Activated CD8-positive, alpha-beta memory T cell treated with anti-CD3 and anti-CD28 coated beads, Interleukin-2, amount 50 U/mL, for 1 hour (primary cell): ENCODE measurements around the gene TARBP2.

Experiments
- DNase-seq: peaks from one replicate; pipeline ENCODE4 v3.0.0-alpha.2; 2020; ENCODE audit errors: extremely low read depth

TARBP2 gene

GRCh38 chr12:53495903-53496751 is 5.0 kb upstream of the TARBP2 start:
- DNase-seq = no peak

- DNase-seq = no peak
Observed at GRCh38 chr12:53496752-53497032, 4.4 kb upstream of the TARBP2 start.

GRCh38 chr12:53497461-53497860 is 3.6 kb upstream of the TARBP2 start:
- no peak for DNase-seq

GRCh38 chr12:53498235-53498630 is 2.9 kb upstream of the TARBP2 start:
- no peak for DNase-seq

DNA sequence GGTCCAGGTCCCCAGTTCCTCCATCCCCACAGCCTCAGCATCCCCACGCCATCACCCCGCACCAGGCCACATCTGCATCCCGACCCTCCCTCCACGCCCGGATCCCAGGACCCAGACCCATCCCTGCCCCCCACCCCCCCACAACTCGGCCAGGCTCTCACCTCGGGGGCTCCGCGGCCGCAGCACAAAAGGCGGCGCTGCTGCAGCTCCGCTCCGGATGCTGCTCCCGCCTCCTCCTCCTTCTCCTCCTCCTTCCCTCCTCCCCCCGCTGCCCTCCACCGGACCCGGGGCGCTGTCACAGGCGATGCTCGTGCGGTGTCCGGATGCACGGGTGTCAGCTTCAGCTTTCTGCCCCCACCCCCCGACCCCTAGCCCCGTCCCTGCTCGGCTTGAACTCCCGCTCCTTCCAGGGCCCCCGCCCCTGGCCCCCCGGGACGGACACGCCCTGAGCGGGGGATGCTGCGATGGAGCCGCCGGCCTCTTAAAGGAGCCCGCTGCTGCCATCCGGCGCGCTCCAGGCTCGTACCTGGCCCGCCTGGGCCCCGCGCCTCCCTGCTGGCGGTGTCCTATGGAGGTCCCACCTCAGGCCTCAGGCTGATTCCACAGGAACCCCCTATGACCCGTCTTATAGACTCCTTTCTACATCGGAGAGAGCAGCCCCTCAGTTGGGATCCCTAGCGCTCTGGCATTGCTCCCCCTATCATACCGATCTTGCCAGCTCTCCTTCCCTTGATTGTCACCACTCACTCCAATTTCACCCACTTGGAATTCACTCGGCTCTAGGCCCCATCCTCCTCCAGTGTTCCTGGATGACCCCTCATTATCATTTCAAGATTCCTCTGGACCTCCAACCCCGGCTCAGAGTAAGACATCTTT is 1.6 kb upstream of the TARBP2 start, which contains the start of gene MAP3K12:
Gene MAP3K12 (minus strand): TSS at position 193 of the 876 bp plus-strand sequence. CDS start 12,067 bp downstream, outside the sequence.
- DNase-seq = no peak

GRCh38 chr12:53500142-53500775 is 824 bp upstream of the TARBP2 start:
- no peak for DNase-seq

DNA sequence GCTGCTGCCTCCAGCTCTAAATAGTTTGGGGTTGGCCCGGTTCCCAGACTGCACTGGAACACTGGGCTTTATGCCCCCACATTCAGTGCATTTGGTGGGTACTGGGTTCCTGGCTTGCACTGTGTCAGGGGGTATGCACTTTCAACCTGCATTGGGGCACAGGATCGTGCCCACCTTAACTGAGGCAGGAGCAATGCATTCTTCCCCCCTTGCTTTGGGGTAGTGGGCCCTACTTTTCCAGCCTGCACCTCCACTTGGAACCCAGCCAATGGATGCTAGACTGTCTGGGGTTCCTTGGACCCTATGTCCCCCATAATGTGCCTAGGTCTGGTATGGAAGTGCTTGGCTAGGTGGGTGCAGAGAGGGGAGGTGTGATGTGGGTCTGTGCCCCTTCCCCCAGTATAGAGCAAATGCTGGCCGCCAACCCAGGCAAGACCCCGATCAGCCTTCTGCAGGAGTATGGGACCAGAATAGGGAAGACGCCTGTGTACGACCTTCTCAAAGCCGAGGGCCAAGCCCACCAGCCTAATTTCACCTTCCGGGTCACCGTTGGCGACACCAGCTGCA is 615 bp downstream of the TARBP2 start:
- no peak for DNase-seq

DNA sequence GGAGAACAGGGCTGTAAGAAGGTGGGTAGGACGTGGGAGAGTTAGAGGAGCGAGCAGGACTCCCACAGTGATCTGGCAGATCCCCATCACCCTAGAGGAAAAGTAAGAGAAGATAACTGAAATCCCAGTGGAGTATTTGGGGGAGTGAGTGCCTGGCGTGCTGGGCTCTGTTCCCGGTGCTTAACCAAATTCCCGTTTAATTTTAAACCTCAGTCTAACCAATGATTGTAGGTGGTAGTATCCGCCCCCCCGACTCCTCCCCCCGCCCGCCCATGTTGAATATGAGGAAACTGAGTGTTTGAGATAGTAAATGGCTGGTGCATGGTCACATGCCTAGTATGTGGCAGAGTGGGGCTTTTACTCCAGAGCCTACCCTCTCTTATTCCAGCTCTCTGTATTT is 1.2 kb downstream of the TARBP2 start:
- DNase-seq = no peak

GRCh38 chr12:53502983-53503728 is 2.1 kb downstream of the TARBP2 start:
- no peak for DNase-seq

DNA sequence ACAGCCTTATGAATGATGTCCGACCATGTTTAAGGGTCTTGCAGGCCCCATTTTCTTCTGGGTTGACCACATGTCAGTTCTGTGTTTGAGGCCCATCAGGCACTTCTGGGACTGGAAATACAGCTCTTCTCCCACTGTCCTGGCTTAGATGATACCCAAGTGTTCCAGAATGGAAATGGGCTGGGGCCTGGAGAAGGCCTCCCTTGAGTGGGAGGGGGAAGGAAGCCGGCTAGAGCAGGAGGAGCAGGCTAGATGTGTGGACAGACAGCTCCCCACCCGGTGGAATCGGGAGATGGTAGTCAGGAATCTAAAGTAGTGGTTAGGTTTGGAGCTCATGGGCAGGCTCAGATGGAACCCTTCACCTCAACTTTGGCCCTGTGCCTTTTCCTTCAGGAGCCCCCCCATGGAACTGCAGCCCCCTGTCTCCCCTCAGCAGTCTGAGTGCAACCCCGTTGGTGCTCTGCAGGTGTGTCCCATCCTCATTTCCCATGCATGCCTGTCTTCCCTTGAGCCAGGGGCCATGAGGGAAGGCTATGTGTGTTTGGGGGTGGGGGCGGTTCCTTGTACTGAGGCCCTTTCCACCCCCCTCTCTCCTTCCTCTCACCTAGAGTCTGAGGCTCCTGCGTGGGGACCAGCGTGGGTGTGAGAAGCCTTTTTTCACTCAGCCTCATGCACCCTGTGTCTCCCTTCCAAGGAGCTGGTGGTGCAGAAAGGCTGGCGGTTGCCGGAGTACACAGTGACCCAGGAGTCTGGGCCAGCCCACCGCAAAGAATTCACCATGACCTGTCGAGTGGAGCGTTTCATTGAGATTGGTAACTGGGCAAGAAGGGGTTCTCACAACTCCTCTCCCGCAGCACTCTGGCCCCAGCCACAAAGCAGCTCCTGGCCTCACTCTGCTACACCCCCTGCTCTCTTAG is 3.2 kb downstream of the TARBP2 start:
- no peak for DNase-seq

DNA sequence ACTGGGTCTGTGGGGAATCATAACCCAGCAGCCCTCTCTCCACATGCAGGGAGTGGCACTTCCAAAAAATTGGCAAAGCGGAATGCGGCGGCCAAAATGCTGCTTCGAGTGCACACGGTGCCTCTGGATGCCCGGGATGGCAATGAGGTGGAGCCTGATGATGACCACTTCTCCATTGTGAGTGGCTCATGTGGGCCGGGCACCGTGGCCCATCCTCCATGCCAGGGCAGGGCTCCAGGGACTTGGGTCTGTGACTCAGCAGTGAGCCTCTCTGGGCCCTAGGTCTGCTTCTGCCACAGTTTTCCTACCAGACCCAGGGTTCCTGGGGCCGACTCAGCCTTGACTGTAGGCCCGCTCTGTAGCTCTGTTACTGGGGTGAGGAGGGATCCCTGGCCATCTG is 4.0 kb downstream of the TARBP2 start:
- DNase-seq = no peak

DNA sequence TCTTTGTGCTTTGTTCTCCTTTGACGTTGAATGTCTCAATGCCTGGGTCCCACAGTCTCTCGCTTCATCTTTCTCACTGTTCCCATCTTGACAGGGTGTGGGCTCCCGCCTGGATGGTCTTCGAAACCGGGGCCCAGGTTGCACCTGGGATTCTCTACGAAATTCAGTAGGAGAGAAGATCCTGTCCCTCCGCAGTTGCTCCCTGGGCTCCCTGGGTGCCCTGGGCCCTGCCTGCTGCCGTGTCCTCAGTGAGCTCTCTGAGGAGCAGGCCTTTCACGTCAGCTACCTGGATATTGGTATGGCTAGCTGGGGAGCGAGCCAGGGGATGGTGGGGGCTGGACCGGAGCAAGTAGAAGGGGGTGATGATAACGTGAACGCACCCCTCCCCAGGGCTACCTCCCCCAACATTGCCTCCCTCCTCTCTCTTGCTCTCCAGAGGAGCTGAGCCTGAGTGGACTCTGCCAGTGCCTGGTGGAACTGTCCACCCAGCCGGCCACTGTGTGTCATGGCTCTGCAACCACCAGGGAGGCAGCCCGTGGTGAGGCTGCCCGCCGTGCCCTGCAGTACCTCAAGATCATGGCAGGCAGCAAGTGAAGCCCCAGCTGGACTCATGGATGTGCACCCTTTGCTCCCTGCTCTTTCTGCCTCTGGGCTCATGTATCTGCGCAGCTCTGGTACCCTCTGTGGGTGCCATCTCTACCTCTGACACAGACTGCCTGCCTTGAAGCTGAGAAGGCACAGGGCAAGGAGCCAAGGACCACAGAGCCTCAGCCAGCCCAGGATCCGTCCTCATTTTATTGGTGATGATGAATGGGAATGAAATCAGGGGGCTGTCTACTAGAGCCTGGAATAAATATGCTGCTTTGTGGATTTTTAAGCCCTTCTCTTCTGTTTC is 4.7 kb downstream of the TARBP2 start:
- no peak for DNase-seq

- DNase-seq = no peak
Observed at GRCh38 chr12:53506450-53506785, 5.3 kb downstream of the TARBP2 start.

DNA sequence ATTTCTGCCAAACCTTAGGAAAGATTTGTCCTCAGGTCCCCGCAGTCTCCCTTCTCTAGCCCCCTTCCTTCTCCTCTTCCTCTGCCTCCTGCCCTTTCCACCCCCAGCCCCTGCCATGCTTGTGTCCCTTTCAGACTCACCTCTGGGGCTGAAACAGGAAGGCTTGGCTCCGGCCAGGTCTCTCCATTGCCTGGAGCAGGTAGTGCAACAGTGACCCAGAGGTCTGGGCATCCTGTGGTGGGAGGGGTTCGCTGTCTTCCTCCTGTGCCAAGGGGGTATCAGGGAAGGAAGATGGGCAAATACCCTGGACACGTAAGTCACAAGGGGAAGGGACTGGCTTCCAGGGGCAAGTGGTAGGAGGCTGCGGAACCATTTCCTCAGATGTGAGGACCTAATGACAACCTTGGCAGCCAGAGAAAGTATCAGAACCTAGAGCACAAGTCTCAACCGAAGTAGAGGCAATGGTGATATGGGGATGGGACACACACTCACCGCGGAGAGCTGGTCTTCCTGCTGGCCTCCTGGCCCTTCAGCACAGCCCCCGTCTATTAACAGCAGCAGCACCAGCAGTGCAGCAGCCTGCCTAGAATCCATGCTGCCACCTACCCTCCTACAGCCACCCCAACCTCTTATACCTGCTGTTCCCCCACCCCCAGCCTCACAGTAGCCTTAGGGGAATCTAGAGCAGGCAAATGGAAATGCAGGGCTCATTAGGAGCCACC is 6.0 kb downstream of the TARBP2 start, which contains the start of gene NPFF:
Gene NPFF (minus strand): TSS at position 604 of the 722 bp plus-strand sequence. CDS start 10 bp downstream, at position 594.
- no peak for DNase-seq

GRCh38 chr12:53507603-53507885 is 6.5 kb downstream of the TARBP2 start:
- DNase-seq = no peak

GRCh38 chr12:53508534-53509170 is 7.6 kb downstream of the TARBP2 start:
- DNase-seq = peak; percentile 43

GRCh38 chr12:53510181-53510812 is 9.2 kb downstream of the TARBP2 start:
- DNase-seq = no peak
